LNCAP (cell line): ENCODE results near the gene MAP4K4.

Experiments used
- CTCF ChIP-seq: fragments of 450-650 bp; IDR thresholded peaks from 2 replicates; pipeline ENCODE4 v1.5.1; 2017; ENCODE audit warnings: mild to moderate bottlenecking

The MAP4K4 gene

GRCh38 chr2:101870444-101870843, 172.9 kb downstream of the MAP4K4 start:
- TF ChIP-seq CTCF, result no peak

DNA sequence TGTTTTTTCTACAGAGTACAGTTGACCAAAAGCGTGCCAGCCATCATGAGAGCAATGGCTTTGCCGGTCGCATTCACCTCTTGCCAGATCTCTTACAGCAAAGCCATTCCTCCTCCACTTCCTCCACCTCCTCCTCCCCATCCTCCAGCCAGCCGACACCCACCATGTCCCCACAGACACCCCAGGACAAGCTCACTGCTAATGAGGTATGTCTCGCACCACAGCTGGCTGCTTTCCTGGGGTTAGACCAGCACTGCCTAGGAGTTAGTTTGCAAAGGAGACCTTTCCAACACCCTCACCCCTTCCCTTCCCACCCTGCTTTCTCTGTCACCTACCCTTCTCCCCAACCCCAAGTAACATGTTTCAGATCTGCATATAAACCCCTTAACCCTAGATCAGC, 174.0 kb downstream of the MAP4K4 start:
- TF ChIP-seq CTCF, result no peak

DNA sequence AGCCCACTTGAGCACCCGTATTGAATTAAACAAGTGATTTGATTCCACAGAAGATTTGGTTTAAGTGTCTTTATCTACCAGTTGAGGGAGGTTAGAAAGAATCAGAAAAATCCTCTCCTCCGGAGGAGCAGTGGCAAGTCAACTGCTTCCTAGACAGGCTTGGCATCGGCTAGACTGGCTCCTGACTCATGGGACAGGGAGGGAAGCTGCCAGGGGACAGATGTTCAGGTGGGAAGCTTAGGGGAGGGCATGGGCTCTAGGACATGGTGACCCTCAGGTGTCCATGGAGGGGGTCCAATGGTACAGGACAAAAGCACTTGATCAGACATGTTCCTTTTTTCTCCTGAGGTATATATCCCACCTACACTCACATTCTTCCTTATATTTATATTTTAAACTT, 175.0 kb downstream of the MAP4K4 start:
- TF ChIP-seq CTCF, result no peak

- peak; percentile 24; the same call in 1 of the 2 replicates for TF ChIP-seq CTCF
These were observed 176.0 kb downstream of the MAP4K4 start for GRCh38 chr2:101873543-101873942.

DNA sequence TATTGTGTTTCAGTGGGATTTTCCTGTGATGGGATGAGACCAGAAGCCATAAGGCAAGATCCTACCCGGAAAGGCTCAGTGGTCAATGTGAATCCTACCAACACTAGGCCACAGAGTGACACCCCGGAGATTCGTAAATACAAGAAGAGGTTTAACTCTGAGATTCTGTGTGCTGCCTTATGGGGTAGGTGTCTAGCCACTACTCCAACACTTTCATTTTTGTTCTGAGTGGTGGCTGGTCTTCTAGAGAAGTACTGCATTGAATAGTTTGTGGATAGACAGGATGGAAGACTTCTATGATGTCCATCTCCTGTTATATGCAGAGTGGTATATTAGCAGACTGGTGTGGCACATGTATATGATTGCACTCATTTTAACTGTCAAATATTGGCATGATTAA, 176.6 kb downstream of the MAP4K4 start:
- no peak for TF ChIP-seq CTCF

DNA sequence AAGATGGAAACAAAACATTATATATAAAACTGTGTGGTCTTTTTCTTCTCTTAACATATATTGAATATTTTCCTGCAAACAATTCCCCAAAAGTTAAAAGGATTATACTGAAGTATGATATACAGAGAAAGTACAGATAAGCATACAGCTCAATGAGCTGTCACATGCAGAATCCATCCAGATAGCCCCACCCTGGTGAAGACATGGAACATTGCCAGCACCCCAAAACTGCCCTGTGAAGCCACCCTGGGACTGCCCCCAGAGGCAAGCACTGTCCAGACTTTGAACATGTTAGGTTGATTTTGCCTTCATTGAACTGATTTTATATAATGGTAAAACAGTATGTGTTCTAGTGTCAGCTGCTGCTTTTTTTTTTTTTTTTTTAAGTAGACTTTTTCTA, 182.0 kb downstream of the MAP4K4 start:
- no peak for TF ChIP-seq CTCF

DNA sequence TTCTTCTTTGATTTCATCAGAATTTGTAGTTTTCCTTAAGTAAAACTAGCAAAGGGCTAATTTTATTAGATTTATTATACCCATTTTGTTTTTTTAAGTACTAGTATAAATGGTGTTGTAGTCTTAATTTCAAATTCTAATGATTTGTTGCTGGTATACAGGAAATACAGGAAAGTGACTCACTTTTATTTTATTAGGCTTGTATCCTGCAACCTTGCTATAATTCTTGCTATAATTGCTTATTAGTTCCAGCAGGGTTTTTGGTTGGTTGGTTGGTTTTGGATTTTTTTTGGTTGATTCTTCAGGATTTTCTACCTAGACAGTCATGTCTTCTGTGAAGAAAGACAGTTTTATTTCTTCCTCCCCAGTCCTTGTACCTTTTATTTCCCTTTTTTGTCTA, 183.6 kb downstream of the MAP4K4 start:
- no peak for TF ChIP-seq CTCF

- no peak for TF ChIP-seq CTCF
These were observed 185.3 kb downstream of the MAP4K4 start for GRCh38 chr2:101882769-101883307.
